Activated naive CD8-positive, alpha-beta T cell treated with anti-CD3 and anti-CD28 coated beads, Interleukin-2, amount 10 ng/mL, durations not matched to agents 7 days and 5 days (primary cell): ENCODE data around the gene CYSTM1. TPM values are rescaled to one million over a fixed set of nuclear protein-coding genes. Genes with fewer than 3 reads are reported as not detected.
"Not testable (repeated sequence)": the region's sequence is repeated elsewhere in the genome, so short reads cannot be mapped to it uniquely, and the experiment has no call there.

Source experiments
- ATAC-seq: fragments of 150-1000 bp; cut with Tn5 transposase; one replicate; pipeline ENCODE4 v1.10.0; 2021; ENCODE audit warnings: low read depth, moderate library complexity
- POLR2A ChIA-PET: fragments of 350-600 bp; sonication (Branson Sonifier 250); formaldehyde crosslinking; loops from one replicate; lab custom pipeline; 2021; ENCODE audit warnings: antibody characterized with exemption; lab: Charles Lee
- DNase-seq: peaks from one replicate; pipeline ENCODE4 v3.0.0; 2021
- H3K27ac Mint-ChIP-seq: one replicate; pipeline ENCODE4 v1.8.0; 2022; ENCODE audit warnings: mild to moderate bottlenecking, mixed read lengths
- H3K27me3 Mint-ChIP-seq: one replicate; pipeline ENCODE4 v1.8.0; 2022; ENCODE audit warnings: mild to moderate bottlenecking, moderate library complexity, mixed read lengths
- H3K36me3 Mint-ChIP-seq: one replicate; pipeline ENCODE4 v1.8.0; 2021; ENCODE audit warnings: mild to moderate bottlenecking, mixed read lengths
- H3K4me1 Mint-ChIP-seq: one replicate; pipeline ENCODE4 v1.8.0; 2021; ENCODE audit warnings: mixed read lengths
- H3K4me3 Mint-ChIP-seq: one replicate; pipeline ENCODE4 v1.8.0; 2022; ENCODE audit warnings: mild to moderate bottlenecking, moderate library complexity, mixed read lengths
- H3K9me3 Mint-ChIP-seq: one replicate; pipeline ENCODE4 v1.8.0; 2021; ENCODE audit warnings: mixed read lengths
- total RNA-seq, 2 experiments: library from RNA; stranded (reverse); gene quantifications; one replicate each; pipeline ENCODE4 v1.2.3, GENCODE V29; 2021

The CYSTM1 gene
- total RNA-seq, 2 experiments from 2014 or later: 12.1 to 13.5 TPM

- ATAC-seq: no peak
- Mint-ChIP-seq H3K36me3 (peaks cover 4% of the 10 kb centered on the region), H3K9me3 (peaks cover 1% of the 10 kb centered on the region), H3K4me1 (peaks cover 5% of the 10 kb centered on the region), H3K27me3 (no peaks in the 10 kb centered on the region), H3K4me3 (no peak overlapping the region), H3K27ac (no peak overlapping the region)
- POLR2A ChIA-PET: no interaction called here
- no peak for DNase-seq
Observed at GRCh38 chr5:140190872-140191218, 15.9 kb downstream of the CYSTM1 start.

- POLR2A ChIA-PET: no interaction called here
- H3K27me3 Mint-ChIP-seq: no peaks in the 10 kb centered on the region
- H3K4me1 Mint-ChIP-seq: peaks cover 5% of the 10 kb centered on the region
- ATAC-seq (no peak), DNase-seq (no peak)
- H3K4me3 Mint-ChIP-seq: no peak overlapping the region
- H3K9me3 Mint-ChIP-seq: peaks cover 1% of the 10 kb centered on the region
- H3K27ac Mint-ChIP-seq: no peak overlapping the region
- H3K36me3 Mint-ChIP-seq: peaks cover 4% of the 10 kb centered on the region
Observed at GRCh38 chr5:140192715-140193430, 17.9 kb downstream of the CYSTM1 start.

GRCh38 chr5:140194662-140195061 lies 19.7 kb downstream of the CYSTM1 start:
- peaks cover 5% of the 10 kb centered on the region for H3K4me1 Mint-ChIP-seq
- peaks cover 2% of the 10 kb centered on the region for H3K36me3 Mint-ChIP-seq
- no peak overlapping the region for H3K27ac Mint-ChIP-seq
- ATAC-seq: no peak
- DNase-seq: no peak
- no peaks in the 10 kb centered on the region for H3K9me3 Mint-ChIP-seq
- H3K27me3 Mint-ChIP-seq: no peaks in the 10 kb centered on the region
- POLR2A ChIA-PET: no interaction called here
- H3K4me3 Mint-ChIP-seq: no peak overlapping the region

GRCh38 chr5:140196115-140196814 lies 21.3 kb downstream of the CYSTM1 start:
- no peak for ATAC-seq
- POLR2A ChIA-PET: no interaction called here
- Mint-ChIP-seq H3K4me1 (peaks cover 5% of the 10 kb centered on the region), H3K27me3 (no peaks in the 10 kb centered on the region), H3K9me3 (no peaks in the 10 kb centered on the region), H3K27ac (no peak overlapping the region), H3K4me3 (no peak overlapping the region), H3K36me3 (peaks cover under 1% of the 10 kb centered on the region)
- no peak for DNase-seq

- Mint-ChIP-seq H3K27me3 (no peaks in the 10 kb centered on the region), H3K4me1 (peaks cover 5% of the 10 kb centered on the region), H3K9me3 (no peaks in the 10 kb centered on the region), H3K4me3 (no peak overlapping the region), H3K36me3 (no peaks in the 10 kb centered on the region), H3K27ac (no peak overlapping the region)
- no peak for ATAC-seq
- POLR2A ChIA-PET: no interaction called here
- no peak for DNase-seq
Observed at GRCh38 chr5:140197023-140197422, 22.0 kb downstream of the CYSTM1 start.

GRCh38 chr5:140198915-140199314 lies 23.9 kb downstream of the CYSTM1 start:
- H3K9me3 Mint-ChIP-seq, H3K36me3 Mint-ChIP-seq, POLR2A ChIA-PET, H3K27ac Mint-ChIP-seq, H3K4me1 Mint-ChIP-seq, H3K4me3 Mint-ChIP-seq, ATAC-seq, DNase-seq, H3K27me3 Mint-ChIP-seq: not testable (repeated sequence)

- Mint-ChIP-seq H3K4me3 (no peak overlapping the region), H3K9me3 (no peaks in the 10 kb centered on the region), H3K27me3 (no peaks in the 10 kb centered on the region), H3K27ac (no peak overlapping the region), H3K4me1 (peaks cover 6% of the 10 kb centered on the region), H3K36me3 (peaks cover 6% of the 10 kb centered on the region)
- ATAC-seq (no peak), DNase-seq (no peak)
- POLR2A ChIA-PET: no interaction called here
Observed at GRCh38 chr5:140202078-140202477, 27.1 kb downstream of the CYSTM1 start.

GRCh38 chr5:140202610-140203009 lies 27.6 kb downstream of the CYSTM1 start:
- Mint-ChIP-seq H3K27me3 (no peaks in the 10 kb centered on the region), H3K4me1 (peaks cover 10% of the 10 kb centered on the region), H3K27ac (no peak overlapping the region), H3K4me3 (no peak overlapping the region), H3K36me3 (peaks cover 6% of the 10 kb centered on the region), H3K9me3 (no peaks in the 10 kb centered on the region)
- POLR2A ChIA-PET: no interaction called here
- ATAC-seq (no peak), DNase-seq (no peak)

GRCh38 chr5:140205216-140205615 lies 30.2 kb downstream of the CYSTM1 start:
- Mint-ChIP-seq H3K27ac (no peak overlapping the region), H3K27me3 (no peaks in the 10 kb centered on the region), H3K9me3 (peaks cover 2% of the 10 kb centered on the region), H3K36me3 (peaks cover 6% of the 10 kb centered on the region), H3K4me3 (no peak overlapping the region), H3K4me1 (peaks cover 12% of the 10 kb centered on the region)
- POLR2A ChIA-PET: no interaction called here
- ATAC-seq: no peak
- DNase-seq: no peak

GRCh38 chr5:140205952-140206351 lies 31.0 kb downstream of the CYSTM1 start:
- Mint-ChIP-seq H3K4me1 (peaks cover 12% of the 10 kb centered on the region), H3K27me3 (no peaks in the 10 kb centered on the region), H3K27ac (peak overlapping the region; percentile 12), H3K4me3 (no peak overlapping the region), H3K36me3 (peaks cover 6% of the 10 kb centered on the region), H3K9me3 (peaks cover 2% of the 10 kb centered on the region)
- DNase-seq (no peak), ATAC-seq (no peak)
- POLR2A ChIA-PET: interaction anchor here (0.5 kb wide), 1 partner anchor 173 kb away, joined by 3 read pairs; no protein-coding TSS in a partner anchor

GRCh38 chr5:140207250-140207964 lies 32.4 kb downstream of the CYSTM1 start:
- peak overlapping the region; percentile 19 for H3K4me3 Mint-ChIP-seq
- POLR2A ChIA-PET: no interaction called here
- peak overlapping the region; percentile 53 for H3K27ac Mint-ChIP-seq
- ATAC-seq (no peak), DNase-seq (no peak)
- no peaks in the 10 kb centered on the region for H3K27me3 Mint-ChIP-seq
- H3K9me3 Mint-ChIP-seq: peaks cover 2% of the 10 kb centered on the region
- H3K36me3 Mint-ChIP-seq: peaks cover 6% of the 10 kb centered on the region
- H3K4me1 Mint-ChIP-seq: peaks cover 12% of the 10 kb centered on the region

- Mint-ChIP-seq H3K9me3 (peaks cover 2% of the 10 kb centered on the region), H3K36me3 (peaks cover 6% of the 10 kb centered on the region)
Observed at GRCh38 chr5:140208065-140208464, 33.1 kb downstream of the CYSTM1 start.

GRCh38 chr5:140213370-140213983 lies 38.5 kb downstream of the CYSTM1 start:
- POLR2A ChIA-PET: no interaction called here
- ATAC-seq (no peak), DNase-seq (no peak)
- H3K9me3 Mint-ChIP-seq: no peaks in the 10 kb centered on the region
- peaks cover 10% of the 10 kb centered on the region for H3K4me1 Mint-ChIP-seq
- no peak overlapping the region for H3K27ac Mint-ChIP-seq
- no peak overlapping the region for H3K4me3 Mint-ChIP-seq
- H3K27me3 Mint-ChIP-seq: no peaks in the 10 kb centered on the region
- H3K36me3 Mint-ChIP-seq: no peaks in the 10 kb centered on the region

More at GRCh38 chr5:140208065-140208464, 33.1 kb downstream of the CYSTM1 start:
- Mint-ChIP-seq H3K27me3 (no peaks in the 10 kb centered on the region), H3K4me3 (no peak overlapping the region), H3K4me1 (peaks cover 11% of the 10 kb centered on the region), H3K27ac (no peak overlapping the region)
- POLR2A ChIA-PET: no interaction called here
- no peak for ATAC-seq
- DNase-seq: no peak
